MM.1S (cell line): ENCODE measurements around the gene ACCS.

Source experiments
- DNase-seq: peaks from one replicate; pipeline ENCODE4 v3.0.0-alpha.2; 2015
- H2AFZ ChIP-seq: fragments of 300-600 bp; sonication (generic); 2 replicates; pipeline ENCODE4 v1.6.0; 2016; ENCODE audit warnings: antibody characterized with exemption, low read length
- H3F3A ChIP-seq: fragments of 300-600 bp; sonication (generic); 2 replicates; pipeline ENCODE4 v1.6.1; 2016; ENCODE audit warnings: mild to moderate bottlenecking, antibody characterized with exemption, low read length, moderate library complexity, mixed read lengths; ENCODE audit not compliant: insufficient read depth
- H3K27ac ChIP-seq: fragments of 300-600 bp; sonication (generic); 2 replicates; pipeline ENCODE4 v1.5.1; 2016; ENCODE audit warnings: mild to moderate bottlenecking, low read length
- H3K27me3 ChIP-seq: fragments of 300-600 bp; sonication (generic); replicated peaks from 2 replicates; pipeline ENCODE4 v1.6.0; 2016; ENCODE audit warnings: low read length; ENCODE audit not compliant: insufficient read depth
- H3K36me3 ChIP-seq: fragments of 300-600 bp; sonication (generic); replicated peaks from 2 replicates; pipeline ENCODE4 v1.6.1; 2016; ENCODE audit warnings: mild to moderate bottlenecking, low read length, mixed read lengths; ENCODE audit not compliant: insufficient read depth
- H3K4me1 ChIP-seq: fragments of 300-600 bp; sonication (generic); 2 replicates; pipeline ENCODE4 v1.6.1; 2016; ENCODE audit warnings: low read length, mixed read lengths
- H3K4me2 ChIP-seq: fragments of 300-600 bp; sonication (generic); 2 replicates; pipeline ENCODE4 v1.6.0; 2016; ENCODE audit warnings: low read depth, low read length
- H3K4me3 ChIP-seq: fragments of 300-600 bp; sonication (generic); 2 replicates; pipeline ENCODE4 v1.5.1; 2016; ENCODE audit warnings: low read length, mixed read lengths
- H3K79me2 ChIP-seq: fragments of 300-600 bp; sonication (generic); 2 replicates; pipeline ENCODE4 v1.6.1; 2016; ENCODE audit warnings: mixed run types, low read length, mixed read lengths
- H3K9ac ChIP-seq: fragments of 300-600 bp; sonication (generic); 2 replicates; pipeline ENCODE4 v1.6.1; 2016; ENCODE audit warnings: low read length, mixed read lengths
- H3K9me2 ChIP-seq: fragments of 300-600 bp; sonication (generic); replicated peaks from 2 replicates; pipeline ENCODE4 v1.6.1; 2016; ENCODE audit warnings: mild to moderate bottlenecking, low read length, mixed read lengths; ENCODE audit not compliant: insufficient read depth
- H3K9me3 ChIP-seq: fragments of 300-600 bp; sonication (generic); replicated peaks from 2 replicates; pipeline ENCODE4 v1.6.1; 2016; ENCODE audit warnings: mild to moderate bottlenecking, low read length, mixed read lengths; ENCODE audit not compliant: insufficient read depth
- H4K20me1 ChIP-seq: fragments of 300-600 bp; sonication (generic); 2 replicates; pipeline ENCODE4 v1.6.1; 2016; ENCODE audit warnings: mild to moderate bottlenecking, low read length, moderate library complexity, mixed read lengths; ENCODE audit not compliant: insufficient read depth
- EZH2 ChIP-seq: fragments of 300-600 bp; sonication (generic); optimal IDR thresholded peaks from 2 replicates; pipeline ENCODE3; 2017; ENCODE audit warnings: low read depth, mild to moderate bottlenecking, antibody characterized with exemption, low read length, mixed read lengths
- EZH2phosphoT487 ChIP-seq: fragments of 300-600 bp; sonication (generic); IDR thresholded peaks from 2 replicates; pipeline ENCODE4 v1.6.1; 2018; ENCODE audit warnings: antibody characterized with exemption, low read length
- TF ChIP-seq, protein P1 (sequence below): fragments of 300-600 bp; sonication (generic); IDR thresholded peaks from 2 replicates; pipeline ENCODE4 v1.5.1; 2016; ENCODE audit warnings: antibody characterized with exemption, low read length, mixed read lengths

Gene ACCS

DNA sequence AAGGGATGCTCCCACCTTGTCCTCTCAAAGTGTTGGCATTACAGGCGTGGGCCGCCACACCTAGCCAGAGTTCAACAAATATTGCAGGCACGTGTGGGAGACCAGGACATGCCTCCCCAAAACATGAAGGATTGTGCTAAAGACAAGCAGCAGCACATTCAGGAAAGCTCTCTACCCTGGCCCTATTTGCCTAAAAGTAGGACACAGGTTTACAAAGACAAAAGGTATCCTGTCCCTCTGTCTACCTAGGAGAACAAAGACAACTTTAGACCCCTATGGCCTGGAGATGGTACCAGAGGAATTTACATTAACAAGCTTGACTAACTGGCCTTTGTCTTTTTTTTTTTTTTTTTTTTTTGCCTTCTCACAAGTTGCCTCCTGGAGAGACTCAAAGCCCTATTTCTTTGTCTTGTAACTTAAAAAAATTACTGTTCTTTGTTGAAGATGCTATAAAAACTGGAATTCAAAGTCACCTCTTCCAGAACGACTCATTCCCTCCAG is 859 bp upstream of the ACCS start:
- Histone ChIP-seq H3K27ac (no peak overlapping the region), H3K9me2 (no peaks in the 10 kb centered on the region), H4K20me1 (no peaks in the 10 kb centered on the region), H3K9ac (peak overlapping the region; percentile 59; the same call in 1 of the 2 replicates), H3K4me1 (no peaks in the 10 kb centered on the region), H3K27me3 (no peaks in the 10 kb centered on the region), H3K4me3 (peak overlapping the region; percentile 94), H2AFZ (peak overlapping the region; percentile 89), H3K4me2 (peak overlapping the region; percentile 84), H3K9me3 (no peaks in the 10 kb centered on the region), H3K79me2 (no peaks in the 10 kb centered on the region), H3F3A (no peaks in the 10 kb centered on the region), H3K36me3 (no peaks in the 10 kb centered on the region)
- DNase-seq = no peak
- TF ChIP-seq EZH2 (no peak), EZH2phosphoT487 (no peak)
- TF ChIP-seq, protein P1, sequence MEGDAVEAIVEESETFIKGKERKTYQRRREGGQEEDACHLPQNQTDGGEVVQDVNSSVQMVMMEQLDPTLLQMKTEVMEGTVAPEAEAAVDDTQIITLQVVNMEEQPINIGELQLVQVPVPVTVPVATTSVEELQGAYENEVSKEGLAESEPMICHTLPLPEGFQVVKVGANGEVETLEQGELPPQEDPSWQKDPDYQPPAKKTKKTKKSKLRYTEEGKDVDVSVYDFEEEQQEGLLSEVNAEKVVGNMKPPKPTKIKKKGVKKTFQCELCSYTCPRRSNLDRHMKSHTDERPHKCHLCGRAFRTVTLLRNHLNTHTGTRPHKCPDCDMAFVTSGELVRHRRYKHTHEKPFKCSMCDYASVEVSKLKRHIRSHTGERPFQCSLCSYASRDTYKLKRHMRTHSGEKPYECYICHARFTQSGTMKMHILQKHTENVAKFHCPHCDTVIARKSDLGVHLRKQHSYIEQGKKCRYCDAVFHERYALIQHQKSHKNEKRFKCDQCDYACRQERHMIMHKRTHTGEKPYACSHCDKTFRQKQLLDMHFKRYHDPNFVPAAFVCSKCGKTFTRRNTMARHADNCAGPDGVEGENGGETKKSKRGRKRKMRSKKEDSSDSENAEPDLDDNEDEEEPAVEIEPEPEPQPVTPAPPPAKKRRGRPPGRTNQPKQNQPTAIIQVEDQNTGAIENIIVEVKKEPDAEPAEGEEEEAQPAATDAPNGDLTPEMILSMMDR = no peak

DNA sequence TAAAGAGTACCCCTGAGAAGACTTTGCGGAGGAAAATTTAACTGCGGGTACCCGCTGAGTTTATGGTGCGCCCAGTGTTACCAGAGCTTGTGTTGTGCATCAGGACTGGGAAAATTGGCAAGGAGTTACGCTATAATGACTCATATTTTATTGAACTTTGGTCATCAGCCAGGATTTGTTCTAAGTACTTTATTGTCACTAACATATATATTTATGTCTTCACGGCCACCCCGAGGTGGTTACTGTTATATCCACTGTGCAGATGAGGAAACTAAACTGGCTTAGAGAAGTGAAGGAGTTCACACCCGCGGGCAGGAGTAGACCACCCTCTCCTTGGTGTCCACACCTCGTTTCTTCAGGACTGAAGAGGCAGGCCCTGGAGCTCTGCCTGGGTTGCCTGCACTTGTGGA is 667 bp downstream of the ACCS start:
- no peak overlapping the region for H3K27ac ChIP-seq

DNA sequence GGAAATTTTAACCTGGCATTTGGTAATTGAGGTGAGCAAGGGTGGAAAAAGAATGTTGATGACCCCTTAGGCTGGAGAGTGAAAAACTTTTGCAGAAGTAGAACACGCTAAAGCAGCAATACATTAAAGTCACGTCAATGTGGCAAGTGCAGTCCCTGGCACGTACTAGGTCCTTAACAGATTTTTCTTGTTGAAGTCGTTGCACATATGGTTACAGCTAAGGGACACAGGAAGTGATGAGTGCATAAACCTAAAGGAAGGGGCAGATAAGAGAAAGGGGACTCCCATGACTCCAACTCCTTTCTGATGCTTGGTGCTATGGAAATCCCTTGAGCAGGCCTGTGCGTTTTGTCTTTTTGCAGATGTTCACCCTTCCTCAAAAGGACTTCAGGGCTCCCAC is 1.2 kb downstream of the ACCS start:
- Histone ChIP-seq H3K9me2 (no peaks in the 10 kb centered on the region), H3K4me1 (no peaks in the 10 kb centered on the region), H3F3A (no peaks in the 10 kb centered on the region), H3K36me3 (no peaks in the 10 kb centered on the region), H2AFZ (no peak overlapping the region), H4K20me1 (no peaks in the 10 kb centered on the region), H3K9me3 (no peaks in the 10 kb centered on the region), H3K9ac (no peak overlapping the region), H3K79me2 (no peaks in the 10 kb centered on the region), H3K27me3 (no peaks in the 10 kb centered on the region), H3K4me3 (no peak overlapping the region), H3K27ac (no peak overlapping the region), H3K4me2 (no peak overlapping the region)
- no peak for DNase-seq
- TF ChIP-seq, protein P1 = no peak
- no peak for TF ChIP-seq EZH2
- TF ChIP-seq EZH2phosphoT487 = no peak

More for the DNA sequence above, 667 bp downstream of the ACCS start:
- Histone ChIP-seq H3K9ac (peak overlapping the region; percentile 59), H3F3A (no peaks in the 10 kb centered on the region), H3K27me3 (no peaks in the 10 kb centered on the region), H3K9me3 (no peaks in the 10 kb centered on the region), H3K36me3 (no peaks in the 10 kb centered on the region), H4K20me1 (no peaks in the 10 kb centered on the region), H3K4me3 (peak overlapping the region; percentile 94), H3K9me2 (no peaks in the 10 kb centered on the region), H3K79me2 (no peaks in the 10 kb centered on the region), H3K4me2 (peak overlapping the region; percentile 84), H3K4me1 (no peaks in the 10 kb centered on the region), H2AFZ (peak overlapping the region; percentile 89)
- no peak for DNase-seq
- TF ChIP-seq EZH2phosphoT487 (no peak), EZH2 (no peak)
- TF ChIP-seq, protein P1 = no peak
